Activated T-cell treated with anti-CD3 and anti-CD28 coated beads for 24 hours (primary cell): Measurements from ENCODE around the gene RHOH.
"Not testable (repeated sequence)": the region's sequence is repeated elsewhere in the genome, so short reads cannot be mapped to it uniquely, and the experiment has no call there.

Source experiments
- DNase-seq: peaks from one replicate; pipeline ENCODE4 v3.0.0-alpha.2; 2020; ENCODE audit warnings: low read depth

Gene RHOH

GRCh38 chr4:40196724-40197281 lies at the start of gene RHOH:
Gene RHOH, plus strand, starts transcription at chr4:40197031. Its CDS starts 46,356 bp downstream, at chr4:40243387.
- DNase-seq, result peak; percentile 72

- DNase-seq, result not testable (repeated sequence)
Observed at GRCh38 chr4:40147490-40147889, 49.3 kb upstream of the RHOH start.

GRCh38 chr4:40149960-40150385 lies 46.9 kb upstream of the RHOH start:
- peak; percentile 72 for DNase-seq

- no peak for DNase-seq
Observed at GRCh38 chr4:40150932-40151331, 45.9 kb upstream of the RHOH start.

GRCh38 chr4:40152637-40153036 lies 44.2 kb upstream of the RHOH start:
- DNase-seq, result no peak

GRCh38 chr4:40157436-40157835 lies 39.4 kb upstream of the RHOH start:
- no peak for DNase-seq

GRCh38 chr4:40160258-40160657 lies 36.6 kb upstream of the RHOH start:
- no peak for DNase-seq

GRCh38 chr4:40164459-40164858 lies 32.4 kb upstream of the RHOH start:
- no peak for DNase-seq

GRCh38 chr4:40165916-40166315 lies 30.9 kb upstream of the RHOH start:
- no peak for DNase-seq

- DNase-seq, result no peak
Observed at GRCh38 chr4:40168070-40168469, 28.8 kb upstream of the RHOH start.

GRCh38 chr4:40170588-40170987 lies 26.2 kb upstream of the RHOH start:
- no peak for DNase-seq

GRCh38 chr4:40173470-40173875 lies 23.4 kb upstream of the RHOH start:
- no peak for DNase-seq

GRCh38 chr4:40176602-40177001 lies 20.2 kb upstream of the RHOH start:
- no peak for DNase-seq

- DNase-seq, result no peak
Observed at GRCh38 chr4:40177591-40177990, 19.2 kb upstream of the RHOH start.

GRCh38 chr4:40178672-40179071 lies 18.2 kb upstream of the RHOH start:
- no peak for DNase-seq

- no peak for DNase-seq
Observed at GRCh38 chr4:40179360-40179759, 17.5 kb upstream of the RHOH start.

- DNase-seq, result no peak
Observed at GRCh38 chr4:40180356-40180755, 16.5 kb upstream of the RHOH start.

GRCh38 chr4:40182001-40182400 lies 14.8 kb upstream of the RHOH start:
- no peak for DNase-seq

- no peak for DNase-seq
Observed at GRCh38 chr4:40182954-40183353, 13.9 kb upstream of the RHOH start.

- DNase-seq, result no peak
Observed at GRCh38 chr4:40183615-40184411, 13.0 kb upstream of the RHOH start.

GRCh38 chr4:40185830-40186664 lies 10.8 kb upstream of the RHOH start:
- DNase-seq, result no peak

- no peak for DNase-seq
Observed at GRCh38 chr4:40186665-40187014, 10.2 kb upstream of the RHOH start.

GRCh38 chr4:40187386-40187906 lies 9.4 kb upstream of the RHOH start:
- DNase-seq, result no peak
